GM18511 (cell line): ENCODE measurements around the gene CERKL.

Experiments used
- ATAC-seq: cut with Tn5 transposase; IDR thresholded peaks from one replicate; pipeline ENCODE4 v1.9.1; 2021; ENCODE audit warnings: mild to moderate bottlenecking, moderate library complexity; ENCODE audit not compliant: unreplicated experiment

The CERKL gene

DNA sequence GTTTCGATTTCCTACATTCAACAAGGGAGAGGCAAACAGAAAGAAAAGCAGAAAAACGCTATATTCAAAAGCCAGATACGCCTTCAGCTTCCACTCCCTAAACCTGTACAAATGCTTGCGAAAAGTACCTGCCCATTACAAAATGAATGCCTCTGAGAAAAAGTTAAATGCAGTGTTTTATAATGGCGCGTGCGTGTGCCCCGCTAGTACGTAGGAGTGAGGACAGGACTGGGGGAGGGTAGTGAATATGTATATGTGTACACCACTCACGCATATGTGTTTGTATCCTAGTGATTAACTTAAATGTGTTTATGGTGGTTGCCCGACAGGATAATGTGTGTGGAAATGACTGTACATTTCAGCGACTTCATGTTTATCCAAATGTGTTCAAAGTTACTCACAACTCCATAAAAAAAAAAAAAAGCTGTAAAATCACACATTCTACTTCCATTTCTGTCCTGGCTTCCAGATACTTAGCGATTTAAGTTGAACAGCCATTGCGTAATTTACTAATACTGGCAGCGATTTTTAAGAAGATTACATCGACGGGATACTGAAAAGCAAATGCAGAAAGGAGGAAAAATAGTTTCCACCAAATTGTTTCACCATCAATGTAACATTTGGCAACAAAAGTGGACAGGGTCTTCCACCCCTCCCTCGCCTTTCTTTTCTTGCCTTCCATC lies 22.1 kb upstream of the CERKL start:
- ATAC-seq = no peak

DNA sequence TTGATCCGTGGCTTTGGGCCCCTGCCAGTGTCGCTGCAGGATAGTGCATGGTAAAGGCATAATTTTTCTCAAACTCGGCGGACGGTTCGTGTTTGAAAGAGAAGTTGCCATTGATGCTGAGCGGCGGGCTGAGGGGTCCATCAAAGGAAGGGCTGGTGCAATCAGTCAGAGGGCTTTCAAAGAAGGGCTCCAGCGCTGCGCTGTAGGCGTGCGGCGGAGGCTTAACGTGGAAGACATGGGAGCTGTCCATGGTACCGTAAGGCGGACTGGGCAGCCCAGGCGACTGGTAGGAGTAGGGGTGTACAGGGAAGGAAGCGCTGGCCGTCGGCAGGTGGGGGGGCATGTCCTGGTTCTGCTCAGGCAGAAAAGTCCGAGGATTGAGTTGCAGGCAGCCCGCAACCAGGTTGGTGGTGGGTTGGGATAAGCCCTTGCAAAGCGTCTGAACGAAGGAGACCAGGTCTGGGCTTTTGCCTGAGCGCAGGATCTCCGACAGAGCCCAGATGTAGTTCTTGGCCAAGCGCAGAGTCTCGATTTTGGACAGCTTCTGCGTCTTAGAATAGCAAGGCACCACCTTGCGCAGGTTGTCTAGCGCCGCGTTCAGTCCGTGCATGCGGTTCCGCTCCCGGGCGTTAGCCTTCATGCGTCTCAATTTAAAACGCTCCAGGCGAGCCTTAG lies 21.1 kb upstream of the CERKL start:
- ATAC-seq = peak; percentile 61

DNA sequence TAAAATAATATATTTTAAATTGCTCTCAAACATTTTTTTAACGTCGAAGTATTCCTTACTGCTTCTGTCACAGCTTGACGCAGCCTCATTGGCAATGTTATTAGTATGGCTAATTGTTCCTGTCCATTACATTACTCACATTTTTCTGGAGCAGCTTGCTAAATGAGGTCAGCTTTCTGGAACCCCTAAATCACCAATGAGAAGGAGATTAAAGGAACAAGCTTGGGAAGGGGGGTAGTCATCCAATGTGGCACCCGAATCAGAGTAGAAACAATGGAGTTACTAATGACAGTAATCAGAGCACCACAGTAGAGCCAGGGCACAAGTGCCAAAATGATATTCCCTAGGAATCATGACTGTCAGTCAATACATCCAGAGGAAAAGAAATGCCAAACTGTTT lies 18.3 kb upstream of the CERKL start:
- ATAC-seq = no peak

DNA sequence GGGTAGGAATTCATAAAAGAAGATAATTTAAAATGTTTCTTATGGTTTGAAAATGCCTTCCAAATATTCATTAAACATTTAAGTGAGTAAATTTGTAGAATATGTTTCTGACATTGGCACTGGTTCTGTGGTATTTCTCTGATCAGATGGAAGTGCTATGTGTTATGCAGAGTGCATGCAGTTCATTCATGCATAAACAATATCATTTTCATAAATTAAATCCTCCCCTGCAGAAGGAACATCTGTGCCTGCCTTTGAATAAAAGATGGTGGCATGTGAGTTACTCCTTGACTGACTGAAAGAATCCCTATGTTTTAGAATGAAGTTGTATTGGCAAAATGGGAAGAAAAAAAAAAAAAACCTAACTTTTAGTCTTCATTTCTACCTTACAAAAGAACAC lies 17.6 kb upstream of the CERKL start:
- no peak for ATAC-seq

DNA sequence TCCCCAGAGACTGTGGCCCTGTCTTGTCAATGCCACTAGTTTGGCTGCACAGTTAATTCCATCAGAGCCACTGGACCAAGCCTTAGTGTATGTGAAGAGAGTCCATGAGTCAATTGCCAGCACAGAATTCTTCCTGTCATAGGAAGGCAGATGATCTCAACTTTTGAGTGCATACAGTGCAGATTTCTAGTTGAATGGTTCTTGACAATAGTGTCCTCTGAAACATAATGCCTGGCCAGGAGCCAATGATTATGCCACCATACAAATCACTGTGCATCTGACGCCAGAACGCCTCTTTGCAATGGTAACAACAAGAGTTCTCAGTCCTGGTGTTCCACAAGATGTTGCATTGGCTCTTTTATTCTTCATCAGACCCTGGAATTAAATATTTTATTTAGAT lies 16.3 kb upstream of the CERKL start:
- peak; percentile 33 for ATAC-seq

DNA sequence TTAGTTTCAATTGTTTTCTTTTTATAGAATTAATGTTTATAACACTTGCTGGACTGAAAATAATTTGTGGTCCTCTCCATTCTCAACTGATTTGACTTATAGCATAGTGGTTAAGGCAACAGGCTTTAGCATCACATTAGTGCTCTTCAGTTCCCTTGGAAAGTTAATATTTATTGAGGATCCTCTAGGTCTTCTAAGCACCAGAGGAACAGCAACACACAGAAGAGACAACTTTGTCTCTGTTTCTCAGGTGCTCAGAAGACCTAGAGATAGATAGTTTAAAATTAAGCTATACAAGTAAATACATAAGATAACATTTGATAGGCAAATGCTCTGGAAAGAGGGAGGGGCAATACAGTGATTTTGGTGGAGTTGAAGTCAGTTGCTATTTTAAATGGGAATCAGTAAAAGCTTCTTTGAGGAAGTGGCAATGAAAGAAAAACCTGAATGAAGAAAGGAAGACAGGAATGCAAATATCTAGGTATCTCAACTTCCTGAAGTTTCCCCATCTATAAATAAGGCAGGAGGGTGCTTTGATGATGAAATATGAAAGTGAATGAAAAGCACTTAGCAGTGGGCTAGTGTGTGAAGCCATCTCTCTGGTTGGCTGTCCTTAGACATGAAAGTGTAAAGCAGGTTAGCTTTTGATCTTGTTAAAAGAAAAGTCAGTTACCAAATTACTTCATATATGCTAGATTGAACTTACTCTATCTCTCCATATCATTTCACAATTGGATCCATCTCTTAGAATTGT lies 15.5 kb upstream of the CERKL start:
- peak; percentile 91 for ATAC-seq

DNA sequence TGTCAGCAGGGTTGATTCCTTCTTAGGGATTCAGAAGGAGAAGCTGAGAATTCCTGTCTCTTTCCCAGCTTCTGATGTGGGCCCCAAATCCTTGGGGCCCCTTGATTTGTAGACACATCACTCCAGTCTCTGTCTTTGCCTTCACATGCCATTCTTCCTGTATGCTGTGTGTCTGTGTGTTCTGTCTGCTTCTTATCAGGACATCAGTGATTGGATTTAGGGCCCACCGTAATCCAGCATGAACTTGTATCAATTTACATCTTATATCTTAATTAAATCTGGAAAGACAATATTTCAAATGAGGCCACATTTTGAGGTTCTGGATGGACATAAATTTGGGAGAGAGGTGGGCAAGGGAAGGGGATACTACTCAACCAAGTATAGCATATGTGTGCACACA lies 13.7 kb upstream of the CERKL start:
- no peak for ATAC-seq

DNA sequence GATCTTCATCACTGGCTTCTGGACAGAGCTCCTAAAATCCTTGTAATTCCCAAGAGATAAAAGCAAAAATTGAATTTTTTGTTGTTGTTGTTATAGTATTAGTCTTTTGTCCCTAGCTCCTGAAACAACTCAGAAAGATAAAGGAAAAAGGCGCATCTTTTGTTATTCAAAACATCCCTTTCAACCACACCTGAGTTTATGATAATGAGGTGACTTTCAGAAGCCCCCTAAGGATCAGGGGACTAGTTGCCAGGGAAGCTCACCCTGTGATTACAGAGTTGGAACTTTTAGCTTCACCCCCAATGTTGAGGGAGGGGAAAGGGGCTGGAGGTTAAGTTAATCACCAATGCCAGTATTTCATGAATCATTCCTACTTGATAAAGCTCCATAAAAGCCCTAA lies 10.3 kb upstream of the CERKL start:
- ATAC-seq = no peak

DNA sequence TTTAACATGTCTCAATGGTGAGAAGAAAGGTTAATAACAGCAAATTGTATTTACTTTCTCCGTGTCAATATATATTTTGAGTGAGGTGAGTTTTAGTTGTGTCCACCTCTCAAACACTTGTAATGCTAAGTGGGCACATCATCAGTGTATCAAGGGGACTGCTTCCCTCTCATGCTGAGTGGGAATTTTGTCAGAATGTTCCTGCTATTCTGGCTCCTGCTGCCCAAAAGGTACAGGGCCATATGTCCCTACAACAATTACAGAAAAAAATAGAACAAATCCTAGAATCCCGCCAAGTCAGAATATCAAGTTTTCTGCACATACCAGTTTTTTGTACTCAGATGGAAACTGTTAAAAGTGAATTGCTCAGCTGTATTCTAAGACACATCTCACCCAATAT lies 5.4 kb upstream of the CERKL start:
- no peak for ATAC-seq

DNA sequence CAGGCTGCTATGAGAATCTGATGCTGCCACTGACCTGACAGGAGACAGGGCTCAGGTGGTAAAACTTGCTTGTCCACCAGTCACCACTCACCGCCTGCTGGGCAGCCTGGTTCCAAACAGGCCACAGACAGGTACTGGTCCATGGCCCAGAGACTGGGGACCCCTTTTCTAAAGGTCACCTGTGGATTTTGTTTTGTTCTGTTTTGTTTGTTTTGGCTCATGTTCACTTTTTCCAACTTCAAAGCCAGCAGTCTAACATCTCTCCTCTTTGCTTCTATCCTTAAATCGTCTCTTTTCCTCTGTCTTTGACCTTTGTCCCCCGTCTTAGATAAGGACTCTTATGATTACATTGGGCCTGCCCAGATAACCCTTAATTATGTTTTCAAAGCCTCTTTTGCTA lies 3.3 kb upstream of the CERKL start:
- no peak for ATAC-seq

DNA sequence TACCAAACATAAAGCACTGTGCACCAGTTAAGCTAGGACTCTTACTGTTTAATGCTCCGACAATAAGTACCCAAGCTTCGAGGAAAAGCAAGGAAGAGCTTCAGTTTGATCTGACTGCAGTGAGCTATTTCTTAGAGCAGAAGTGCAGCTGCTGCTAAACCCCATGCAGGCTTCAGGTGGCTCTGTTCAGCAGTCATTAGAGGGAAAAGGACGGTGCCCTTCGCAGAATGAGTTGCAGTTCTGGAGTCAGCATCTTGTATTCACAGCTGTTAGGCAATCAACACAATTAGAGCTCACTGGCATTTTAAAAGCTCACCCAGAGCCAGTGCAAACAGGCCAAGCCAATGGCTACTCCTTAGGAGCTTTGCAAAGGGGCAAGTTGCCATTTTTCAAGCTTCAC lies 1.5 kb upstream of the CERKL start:
- ATAC-seq = no peak

DNA sequence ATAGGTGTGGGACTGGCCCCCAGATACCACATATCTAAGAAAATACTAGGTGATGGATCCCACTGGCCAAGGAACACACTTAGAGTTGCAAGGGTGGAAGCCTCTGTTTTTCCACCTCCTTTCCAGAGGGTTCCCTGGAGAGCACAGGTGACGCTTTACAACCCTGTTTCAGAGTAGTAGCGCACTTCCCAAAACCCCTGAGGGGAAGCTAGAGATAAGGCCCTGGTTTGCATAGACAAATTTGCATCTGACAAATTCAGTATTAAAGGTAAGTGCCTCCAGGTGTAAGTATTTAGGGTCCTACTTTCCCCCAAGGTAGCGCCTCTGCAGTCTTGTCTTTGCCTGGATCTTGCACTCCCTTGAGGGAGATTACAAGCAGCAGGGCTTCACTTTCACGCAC lies 474 bp upstream of the CERKL start:
- no peak for ATAC-seq

DNA sequence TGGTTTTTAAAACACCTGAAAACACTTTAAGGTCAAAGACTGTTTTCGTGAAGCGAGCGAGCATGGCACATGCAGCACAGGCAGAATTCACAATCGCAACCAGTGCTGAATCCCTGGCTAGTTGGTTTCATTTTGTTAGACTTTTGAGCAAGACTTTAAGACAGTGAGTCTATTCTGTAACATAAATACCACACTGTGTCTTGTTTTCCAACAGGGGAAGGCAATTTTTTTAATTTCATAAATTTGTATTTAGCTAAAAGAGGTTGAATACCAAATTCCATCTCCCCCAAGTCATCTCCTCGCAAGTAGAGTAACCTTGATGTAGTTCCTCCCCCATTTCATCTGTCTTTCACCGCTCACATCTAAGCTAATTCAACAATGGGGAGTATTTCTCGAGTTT lies 1.4 kb downstream of the CERKL start:
- ATAC-seq = no peak

DNA sequence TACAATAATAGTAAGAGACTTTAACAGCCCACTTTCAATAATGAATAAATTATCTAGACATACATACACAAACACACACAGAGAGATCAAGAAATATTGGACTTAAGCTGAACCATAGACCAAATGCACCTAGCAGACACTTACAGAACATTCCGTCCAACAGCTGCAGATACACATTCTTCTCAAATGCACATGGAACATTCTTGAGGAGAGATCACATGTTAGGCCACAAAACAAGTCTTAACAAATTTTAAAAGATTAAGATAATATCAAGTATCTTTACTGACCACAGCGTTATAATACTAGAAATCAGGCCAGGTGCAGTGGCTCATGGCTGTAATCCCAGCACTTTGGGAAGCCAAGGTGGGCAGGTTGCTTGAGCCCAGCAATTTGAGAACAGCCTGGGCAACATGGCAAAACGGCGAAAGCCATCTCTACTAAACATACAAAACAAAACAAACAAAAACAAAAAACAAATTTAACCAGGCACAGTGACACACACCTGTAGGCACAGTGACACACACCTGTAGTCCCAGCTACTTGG lies 7.4 kb downstream of the CERKL start:
- no peak for ATAC-seq

DNA sequence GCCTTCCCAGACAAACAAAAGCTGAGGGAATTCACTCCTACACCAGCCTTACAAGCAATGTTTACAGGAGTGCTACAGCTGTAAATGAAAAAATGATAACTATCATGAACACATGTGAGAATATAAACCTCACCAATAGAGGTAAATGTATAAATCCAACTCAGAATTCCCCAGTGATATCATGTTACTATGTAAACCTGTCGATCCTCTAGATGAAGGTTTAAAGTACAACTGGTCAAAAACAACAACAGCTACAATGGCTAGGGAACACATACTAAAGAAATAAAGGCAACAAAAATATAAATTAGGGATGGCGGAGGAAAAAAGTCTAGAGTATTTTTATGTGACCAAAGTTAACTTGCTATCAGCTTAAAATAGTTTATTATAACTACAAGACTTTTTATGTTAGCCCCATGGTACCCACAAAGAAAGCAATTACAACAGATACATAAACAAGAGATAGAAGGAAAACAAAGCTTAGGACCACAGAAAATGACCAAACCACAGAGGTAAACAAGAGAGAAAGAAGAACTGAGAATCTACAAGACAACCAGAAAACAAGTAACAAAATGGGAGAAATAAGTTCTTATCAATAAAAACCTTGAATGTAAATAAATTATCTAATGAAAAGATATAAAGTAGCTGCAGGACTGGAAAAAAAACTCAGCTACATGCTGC lies 8.3 kb downstream of the CERKL start:
- peak; percentile 45 for ATAC-seq

DNA sequence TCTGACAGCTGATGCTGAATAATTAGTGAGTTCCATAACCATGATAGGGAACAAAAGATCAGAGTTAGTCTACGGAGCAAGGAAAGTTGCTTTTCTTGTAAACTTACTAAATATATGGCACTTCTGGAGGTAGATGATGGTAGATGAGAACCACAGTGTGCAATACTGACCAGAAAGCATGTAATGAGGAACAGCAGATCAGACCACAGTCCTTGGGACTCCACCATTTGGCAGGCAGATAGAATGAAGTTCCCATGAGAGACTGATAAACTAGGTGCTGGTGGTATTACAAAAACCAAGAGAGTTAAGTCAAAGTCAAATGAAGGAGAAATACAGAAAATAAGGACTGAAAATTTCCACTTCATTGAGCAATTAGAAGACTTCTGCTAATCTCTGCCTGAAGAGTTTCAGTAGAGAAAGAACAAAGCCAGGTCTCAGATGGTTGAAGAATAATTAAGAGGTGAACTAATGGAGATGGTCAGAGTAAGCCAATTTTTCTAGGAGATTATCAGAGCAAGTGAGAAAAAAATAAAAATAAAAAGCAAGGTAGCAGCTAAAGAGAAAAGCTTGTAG lies 10.4 kb downstream of the CERKL start:
- ATAC-seq = peak; percentile 61

DNA sequence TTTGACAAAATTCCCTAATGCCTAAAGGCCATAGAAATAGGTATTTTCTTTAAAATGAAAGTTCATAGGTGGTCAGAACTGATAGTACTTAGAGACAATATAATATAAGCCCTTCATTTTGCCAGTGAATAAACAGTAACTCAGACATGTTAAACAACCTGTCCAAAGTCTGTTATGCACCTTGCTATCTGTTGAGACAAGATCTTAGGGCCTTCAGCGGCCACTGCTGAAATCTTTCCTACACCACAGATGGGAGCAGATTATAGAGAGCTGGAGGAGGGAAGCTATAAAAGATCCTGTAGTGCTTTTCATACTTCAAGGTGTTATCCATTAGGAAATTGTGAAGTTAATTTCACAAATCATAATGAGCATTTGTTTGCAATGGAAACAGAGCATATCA lies 13.8 kb downstream of the CERKL start:
- ATAC-seq = no peak

DNA sequence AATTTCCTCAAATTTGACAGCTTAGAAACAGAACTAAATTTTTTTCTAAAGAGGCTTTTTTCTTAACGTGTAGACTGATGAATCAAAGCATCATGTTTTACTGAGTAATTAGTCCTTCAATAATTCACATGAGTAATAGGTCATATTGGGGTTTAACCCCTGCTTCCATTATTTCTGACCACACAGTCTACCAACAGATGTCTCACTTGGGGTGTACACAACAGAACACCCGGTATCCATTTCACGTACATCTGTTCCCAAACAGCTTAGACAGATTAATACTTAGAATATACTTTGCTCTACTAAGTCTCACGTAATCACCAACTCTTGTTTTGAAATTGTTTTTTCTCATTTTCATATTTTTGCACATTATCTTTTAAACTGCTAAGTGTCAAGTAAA lies 14.8 kb downstream of the CERKL start:
- ATAC-seq = no peak

DNA sequence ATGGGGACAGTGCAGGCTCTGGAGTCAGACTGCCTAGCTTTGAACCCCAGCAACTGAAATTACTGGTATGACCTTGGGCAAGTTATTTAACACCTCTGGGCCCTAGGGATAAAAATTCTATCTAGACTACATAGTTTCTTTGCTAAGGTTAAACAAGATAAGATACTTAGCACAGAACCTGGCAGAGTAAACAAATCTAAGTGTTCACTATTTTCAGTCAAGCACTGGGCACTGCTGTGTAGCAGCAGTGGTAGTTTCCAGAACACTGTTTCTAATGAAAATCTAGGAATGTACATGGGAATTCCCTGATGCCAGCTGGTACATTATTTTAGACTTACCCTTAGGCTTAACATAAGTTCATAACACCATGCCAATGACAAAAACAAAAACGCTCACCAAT lies 17.2 kb downstream of the CERKL start:
- no peak for ATAC-seq

DNA sequence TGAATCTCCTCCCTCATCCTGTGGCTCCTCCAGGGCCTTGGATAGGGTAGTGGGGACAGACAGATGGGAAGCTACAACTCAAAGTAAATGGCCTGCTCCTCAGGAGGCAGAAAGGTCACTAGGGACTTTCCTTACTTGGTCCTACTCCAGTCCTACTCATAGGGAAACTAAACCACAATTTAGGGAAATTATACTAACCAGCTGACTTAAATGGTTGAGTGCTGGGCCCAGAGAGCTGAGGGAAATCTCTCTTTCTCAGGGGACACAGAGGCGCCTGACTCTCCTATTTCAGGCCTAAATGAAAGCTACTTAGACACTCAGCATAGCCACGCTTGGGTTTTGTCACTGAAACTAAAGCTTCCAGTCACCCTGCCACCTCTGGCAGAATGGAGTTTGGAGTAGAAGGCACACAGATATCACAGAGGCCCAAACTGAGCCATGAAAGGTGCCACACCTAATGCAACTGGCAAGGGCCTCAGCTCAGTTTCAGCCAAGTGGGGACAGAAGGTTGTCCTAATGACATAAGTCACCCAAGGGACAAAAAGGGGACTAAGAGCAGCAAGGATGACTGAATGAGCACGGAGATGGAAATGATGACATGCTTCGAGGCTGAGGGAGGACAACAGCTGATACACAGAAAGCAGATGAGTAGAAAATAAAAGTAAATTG lies 24.0 kb downstream of the CERKL start:
- peak; percentile 75 for ATAC-seq
